ENCODE data around the gene HIBCH. TPM values are rescaled to one million over a fixed set of nuclear protein-coding genes. Genes with fewer than 3 reads are reported as not detected.

HIBCH gene
- polyA plus RNA-seq, 1 experiment = 5.2 TPM

DNA sequence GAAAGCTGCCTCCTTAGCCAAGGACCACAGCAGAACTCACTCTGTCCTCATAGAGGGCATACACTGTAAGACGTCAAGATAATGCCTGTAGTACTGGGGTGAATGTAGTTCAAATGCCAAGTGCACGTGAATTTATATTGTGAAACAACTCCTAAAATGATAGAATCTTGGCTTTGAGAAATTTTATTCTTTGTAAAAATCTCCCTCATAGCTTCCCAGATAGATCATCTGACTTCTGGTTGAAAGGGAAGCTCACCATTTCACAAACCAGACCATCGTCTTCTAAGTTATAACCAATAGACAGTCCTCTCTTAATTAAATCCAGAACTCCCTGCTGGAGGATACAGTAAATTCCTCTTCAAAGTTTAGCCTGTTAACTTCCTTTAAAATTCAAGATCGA is 146.2 kb downstream of the HIBCH start:
- DNase-seq (ENCODE audit: low read depth) = no peak
- ChIA-PET POLR2A (no interaction called here), CTCF (no interaction called here)
- Histone ChIP-seq H3K36me3 (ENCODE audit: control insufficient read depth, insufficient read depth, low read length) (no peaks in the 10 kb centered on the region), H3K4me3 (ENCODE audit: low read depth, low read length) (no peak overlapping the region), H3K27me3 (ENCODE audit: control insufficient read depth, insufficient read depth, low read length) (no peaks in the 10 kb centered on the region; the same call in 1 of the 2 replicates)
- TF ChIP-seq, protein P1, sequence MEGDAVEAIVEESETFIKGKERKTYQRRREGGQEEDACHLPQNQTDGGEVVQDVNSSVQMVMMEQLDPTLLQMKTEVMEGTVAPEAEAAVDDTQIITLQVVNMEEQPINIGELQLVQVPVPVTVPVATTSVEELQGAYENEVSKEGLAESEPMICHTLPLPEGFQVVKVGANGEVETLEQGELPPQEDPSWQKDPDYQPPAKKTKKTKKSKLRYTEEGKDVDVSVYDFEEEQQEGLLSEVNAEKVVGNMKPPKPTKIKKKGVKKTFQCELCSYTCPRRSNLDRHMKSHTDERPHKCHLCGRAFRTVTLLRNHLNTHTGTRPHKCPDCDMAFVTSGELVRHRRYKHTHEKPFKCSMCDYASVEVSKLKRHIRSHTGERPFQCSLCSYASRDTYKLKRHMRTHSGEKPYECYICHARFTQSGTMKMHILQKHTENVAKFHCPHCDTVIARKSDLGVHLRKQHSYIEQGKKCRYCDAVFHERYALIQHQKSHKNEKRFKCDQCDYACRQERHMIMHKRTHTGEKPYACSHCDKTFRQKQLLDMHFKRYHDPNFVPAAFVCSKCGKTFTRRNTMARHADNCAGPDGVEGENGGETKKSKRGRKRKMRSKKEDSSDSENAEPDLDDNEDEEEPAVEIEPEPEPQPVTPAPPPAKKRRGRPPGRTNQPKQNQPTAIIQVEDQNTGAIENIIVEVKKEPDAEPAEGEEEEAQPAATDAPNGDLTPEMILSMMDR (IDR thresholded peaks at IDR 0.05; ENCODE audit: insufficient read depth, low read depth, low read length) = no peak

DNA sequence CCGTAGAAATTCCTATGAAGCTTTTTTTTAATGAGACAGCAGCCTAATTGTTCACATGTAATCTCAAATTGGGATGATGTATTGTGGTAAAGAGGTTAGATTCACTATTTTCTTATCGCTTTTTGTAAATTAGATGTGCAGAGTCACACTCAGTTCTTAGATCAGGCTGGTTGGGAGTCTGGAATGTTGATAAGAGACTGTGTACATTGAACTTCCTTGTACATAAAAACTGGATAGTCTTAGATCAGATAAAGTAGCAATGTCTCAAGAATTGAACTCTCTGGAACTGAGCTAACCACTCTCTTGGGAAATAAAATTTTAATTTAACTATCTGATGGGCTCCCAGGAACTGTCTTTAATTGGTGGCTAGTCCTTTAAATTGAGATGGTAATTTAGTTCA is 149.0 kb downstream of the HIBCH start:
- CTCF ChIA-PET = interaction anchor here (1.6 kb wide), 1 partner anchor 10 kb away, joined by 4 read pairs; a partner anchor contains a TSS
- DNase-seq (ENCODE audit: low read depth) = no peak
- POLR2A ChIA-PET = no interaction called here

DNA sequence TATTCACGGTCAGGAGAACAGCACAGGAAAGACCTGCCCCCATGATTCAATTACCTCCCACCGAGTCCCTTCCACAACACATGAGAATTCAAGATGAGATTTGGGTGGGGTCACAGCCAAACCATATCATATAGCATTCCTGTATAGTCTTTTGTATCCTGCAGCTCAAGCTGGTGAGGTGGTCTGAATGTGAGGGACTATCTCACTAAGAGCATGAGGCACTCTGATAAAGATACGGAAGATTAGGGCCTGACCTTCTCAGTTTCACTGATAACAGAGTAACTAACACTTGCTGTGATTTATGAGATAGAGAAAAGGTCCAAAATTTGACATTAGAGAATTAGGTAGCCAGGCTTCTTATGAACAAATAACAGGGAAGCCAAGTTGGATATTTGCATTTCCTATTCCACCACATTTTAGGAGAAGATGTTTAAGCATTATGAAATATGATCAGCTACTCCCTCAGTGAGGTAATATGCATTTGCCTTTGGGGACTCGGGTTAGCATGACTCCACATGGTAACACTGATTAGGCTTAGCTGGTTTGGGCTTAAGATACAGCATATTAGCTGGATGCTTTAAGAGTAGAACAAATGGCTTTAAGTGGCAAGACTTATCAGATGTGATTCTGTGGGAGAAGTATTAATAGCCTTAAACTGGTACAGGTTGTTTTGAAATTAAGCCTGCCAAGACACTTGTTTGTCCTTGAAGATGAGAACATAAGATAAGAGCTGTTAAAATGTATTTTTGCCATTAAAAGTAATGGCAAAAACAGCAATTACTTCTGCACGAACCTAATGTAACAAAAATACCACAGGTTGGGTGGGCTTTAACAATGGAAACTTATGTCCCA is 150.2 kb downstream of the HIBCH start:
- no peak for DNase-seq (ENCODE audit: low read depth)
- CTCF ChIA-PET = no interaction called here
- TF ChIP-seq, protein P1 (IDR thresholded peaks at IDR 0.05; ENCODE audit: insufficient read depth, low read depth, low read length) = no peak
- Histone ChIP-seq H3K36me3 (ENCODE audit: control insufficient read depth, insufficient read depth, low read length) (no peaks in the 10 kb centered on the region), H3K4me3 (ENCODE audit: low read depth, low read length) (no peak overlapping the region), H3K27me3 (ENCODE audit: control insufficient read depth, insufficient read depth, low read length) (no peaks in the 10 kb centered on the region)
- POLR2A ChIA-PET = no interaction called here

More for the DNA sequence above, 149.0 kb downstream of the HIBCH start:
- H3K4me3 ChIP-seq (ENCODE audit: low read depth, low read length) = no peak overlapping the region
- no peaks in the 10 kb centered on the region for H3K36me3 ChIP-seq (ENCODE audit: control insufficient read depth, insufficient read depth, low read length)
- TF ChIP-seq, protein P1 (IDR thresholded peaks at IDR 0.05; ENCODE audit: insufficient read depth, low read depth, low read length) = no peak
- H3K27me3 ChIP-seq (ENCODE audit: control insufficient read depth, insufficient read depth, low read length) = no peaks in the 10 kb centered on the region

DNA sequence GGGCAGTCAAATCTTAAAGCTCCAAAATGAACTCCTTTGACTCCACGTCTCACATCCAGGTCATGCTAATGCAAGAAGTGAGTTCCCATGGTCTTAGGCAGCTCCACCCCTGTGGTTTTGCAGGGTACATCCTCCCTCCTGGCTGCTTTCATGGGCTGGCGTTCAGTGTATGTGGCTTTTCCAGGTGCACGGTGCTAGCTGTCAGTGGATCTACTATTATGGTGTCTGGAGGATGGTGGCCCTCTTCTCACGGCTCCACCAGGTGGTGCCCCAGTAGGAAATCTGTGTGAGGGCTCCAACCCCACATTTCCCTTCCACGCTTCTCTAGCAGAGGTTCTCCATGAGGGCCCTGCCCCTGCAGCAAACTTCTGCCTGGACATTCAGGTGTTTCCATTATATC is 151.9 kb downstream of the HIBCH start:
- H3K36me3 ChIP-seq (ENCODE audit: control insufficient read depth, insufficient read depth, low read length) = no peaks in the 10 kb centered on the region
- DNase-seq (ENCODE audit: low read depth) = no peak
- CTCF ChIA-PET = no interaction called here
- POLR2A ChIA-PET = no interaction called here
- no peak overlapping the region for H3K4me3 ChIP-seq (ENCODE audit: low read depth, low read length)
- TF ChIP-seq, protein P1 (IDR thresholded peaks at IDR 0.05; ENCODE audit: insufficient read depth, low read depth, low read length) = no peak
- no peaks in the 10 kb centered on the region for H3K27me3 ChIP-seq (ENCODE audit: control insufficient read depth, insufficient read depth, low read length)

DNA sequence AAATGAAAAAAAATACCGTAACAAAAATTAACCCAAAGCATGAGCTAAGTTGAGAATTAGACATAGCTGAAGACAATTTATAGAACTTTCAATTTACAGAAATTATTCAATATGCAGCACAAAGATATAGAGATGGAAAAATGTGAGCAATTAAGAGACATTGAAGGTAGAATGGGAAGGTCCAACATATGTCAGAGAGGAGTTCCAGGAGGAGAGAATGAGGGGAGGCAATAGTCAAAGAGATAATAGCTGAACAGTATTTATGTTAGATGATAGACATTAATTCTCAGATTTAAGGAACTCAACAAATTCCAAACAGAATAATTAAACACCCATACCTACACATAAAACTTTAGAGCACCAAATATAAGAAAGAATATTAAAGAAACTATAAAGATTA is 154.1 kb downstream of the HIBCH start:
- Histone ChIP-seq H3K36me3 (ENCODE audit: control insufficient read depth, insufficient read depth, low read length) (no peaks in the 10 kb centered on the region), H3K27me3 (ENCODE audit: control insufficient read depth, insufficient read depth, low read length) (no peaks in the 10 kb centered on the region), H3K4me3 (ENCODE audit: low read depth, low read length) (no peak overlapping the region)
- CTCF ChIA-PET = interaction anchor here (0.6 kb wide), 1 partner anchor 539 kb away, joined by 3 read pairs; no protein-coding TSS in a partner anchor
- no peak for DNase-seq (ENCODE audit: low read depth)
- POLR2A ChIA-PET = no interaction called here
- TF ChIP-seq, protein P1 (IDR thresholded peaks at IDR 0.05; ENCODE audit: insufficient read depth, low read depth, low read length) = no peak
